Measurements from ENCODE around the gene KRTAP1-5.
"Not testable (repeated sequence)": the region's sequence is repeated elsewhere in the genome, so short reads cannot be mapped to it uniquely, and the experiment has no call there.

The KRTAP1-5 gene

DNA sequence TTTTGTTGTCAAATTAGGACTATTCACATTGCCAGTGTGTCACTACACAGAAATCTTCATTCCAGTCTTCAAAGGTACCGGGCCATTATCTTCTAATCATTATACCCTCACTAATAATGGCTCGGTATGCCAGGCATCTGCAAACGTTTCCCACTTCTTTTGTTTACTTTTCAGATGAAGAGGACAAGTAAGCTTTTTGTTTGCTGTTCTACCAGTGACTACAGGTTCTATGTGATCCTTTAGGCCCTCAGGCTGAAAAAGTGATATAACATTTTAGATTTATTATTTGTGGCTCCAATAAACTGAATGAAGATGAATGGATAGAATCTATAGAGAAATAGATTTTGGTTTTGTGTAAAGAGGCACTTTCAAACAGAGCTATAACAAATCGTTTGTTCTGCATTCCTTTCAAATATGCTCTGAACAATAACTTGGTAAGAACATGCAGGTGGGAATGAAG, 17.7 kb downstream of the KRTAP1-5 start:
- no peaks in the 10 kb centered on the region for H3K4me1 ChIP-seq

DNA sequence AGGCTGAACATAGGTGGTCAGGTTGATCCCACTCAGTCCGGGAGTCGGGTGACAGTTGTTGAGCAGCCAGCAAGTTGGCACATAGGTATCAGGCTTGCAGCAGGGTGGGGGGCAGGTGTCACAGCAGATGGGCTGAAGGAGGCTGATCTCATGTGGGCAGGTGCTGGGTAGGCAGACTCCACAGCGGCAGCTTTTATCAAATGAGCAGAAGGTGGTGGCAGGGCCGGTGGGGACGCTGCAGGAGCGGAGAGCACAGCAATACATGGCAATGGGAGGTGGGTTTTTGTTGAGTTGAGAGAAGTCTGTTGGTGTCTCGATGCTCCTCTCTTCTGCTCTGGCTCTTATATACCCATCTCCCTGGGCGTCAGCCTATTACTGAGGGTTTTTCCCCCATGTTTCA, 18.2 kb downstream of the KRTAP1-5 start, which contains the start of gene KRTAP3-1:
TSS of gene KRTAP3-1 (minus strand) at position 318 of the 400 bp plus-strand sequence. CDS start at position 264, 54 bp downstream.
- Histone ChIP-seq H3K4me1 (no peaks in the 10 kb centered on the region), H3K4me3 (no peak within 1 kb of the TSS), H3K9me3 (no peaks in the 10 kb centered on the region), H3K4me2 (no peak within 1 kb of the TSS), H3K27ac (no peak within 1 kb of the TSS), H3K27me3 (no peaks in the 10 kb centered on the region), H3K36me3 (no peaks in the 10 kb centered on the region), H4K20me1 (no peaks in the 10 kb centered on the region), H3K9ac (no peak within 1 kb of the TSS)
- no peak for TF ChIP-seq Cebpa-rat (IDR thresholded peaks at IDR 0.05)

More for the DNA sequence above, 17.7 kb downstream of the KRTAP1-5 start:
- Histone ChIP-seq H3K36me3 (no peaks in the 10 kb centered on the region), H3K9ac (no peak overlapping the region), H3K9me3 (no peaks in the 10 kb centered on the region), H3K27me3 (no peaks in the 10 kb centered on the region), H4K20me1 (no peaks in the 10 kb centered on the region), H3K4me3 (no peak overlapping the region), H3K4me2 (no peak overlapping the region), H3K27ac (no peak overlapping the region)
- no peak for TF ChIP-seq Cebpa-rat (IDR thresholded peaks at IDR 0.05)

DNA sequence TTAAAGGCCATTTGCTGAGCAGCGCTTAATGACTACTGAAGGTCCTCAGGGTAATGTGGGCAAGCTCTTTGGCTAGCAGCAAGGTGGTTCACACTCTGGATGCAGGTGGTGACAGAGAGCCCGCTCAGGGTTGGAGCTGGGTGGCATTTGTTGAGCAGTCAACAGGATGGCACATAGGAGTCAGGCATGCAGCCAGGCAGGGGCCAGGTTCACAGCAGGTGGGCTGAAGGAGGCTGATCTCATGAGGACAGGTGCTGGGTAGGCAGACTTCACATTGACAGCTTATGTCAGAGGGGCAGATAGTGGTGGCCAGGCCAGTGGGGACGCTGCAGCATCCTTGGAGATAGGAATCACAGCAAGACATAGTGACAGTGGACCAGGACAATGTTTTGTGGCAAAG, 22.6 kb downstream of the KRTAP1-5 start:
- no peak for TF ChIP-seq Cebpa-rat (IDR thresholded peaks at IDR 0.05)
- no peaks in the 10 kb centered on the region for H3K4me1 ChIP-seq
- H3K4me2 ChIP-seq: no peak overlapping the region
- no peak overlapping the region for H3K9ac ChIP-seq
- no peaks in the 10 kb centered on the region for H3K36me3 ChIP-seq
- H3K9me3 ChIP-seq: no peaks in the 10 kb centered on the region
- H3K4me3 ChIP-seq: no peak overlapping the region
- H4K20me1 ChIP-seq: no peaks in the 10 kb centered on the region
- no peaks in the 10 kb centered on the region for H3K27me3 ChIP-seq
- no peak overlapping the region for H3K27ac ChIP-seq

DNA sequence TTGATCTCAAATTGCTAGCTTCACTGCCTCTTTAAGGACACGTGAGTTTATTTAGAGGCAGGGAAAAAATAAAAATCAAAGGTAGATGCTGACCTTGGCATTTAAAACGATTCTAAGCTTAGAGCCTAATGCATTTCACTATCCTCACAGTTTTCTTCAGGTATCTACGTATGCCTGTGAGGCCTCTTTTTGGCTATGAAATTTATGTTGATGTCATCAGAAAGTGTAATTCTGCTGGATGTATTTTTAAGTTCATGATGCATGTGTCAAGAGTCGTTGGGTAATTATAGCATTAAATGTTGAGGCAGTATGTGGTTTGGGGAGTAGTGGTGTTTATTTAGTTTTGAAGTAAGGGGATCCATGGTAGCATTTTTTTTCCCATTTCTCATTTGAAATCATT, 23.1 kb downstream of the KRTAP1-5 start:
- no peak overlapping the region for H3K9ac ChIP-seq
- TF ChIP-seq Cebpa-rat (IDR thresholded peaks at IDR 0.05): no peak
- H4K20me1 ChIP-seq: no peaks in the 10 kb centered on the region
- no peaks in the 10 kb centered on the region for H3K36me3 ChIP-seq
- no peaks in the 10 kb centered on the region for H3K27me3 ChIP-seq
- no peaks in the 10 kb centered on the region for H3K4me1 ChIP-seq
- H3K9me3 ChIP-seq: no peaks in the 10 kb centered on the region
- H3K4me3 ChIP-seq: no peak overlapping the region
- H3K27ac ChIP-seq: no peak overlapping the region
- H3K4me2 ChIP-seq: no peak overlapping the region

DNA sequence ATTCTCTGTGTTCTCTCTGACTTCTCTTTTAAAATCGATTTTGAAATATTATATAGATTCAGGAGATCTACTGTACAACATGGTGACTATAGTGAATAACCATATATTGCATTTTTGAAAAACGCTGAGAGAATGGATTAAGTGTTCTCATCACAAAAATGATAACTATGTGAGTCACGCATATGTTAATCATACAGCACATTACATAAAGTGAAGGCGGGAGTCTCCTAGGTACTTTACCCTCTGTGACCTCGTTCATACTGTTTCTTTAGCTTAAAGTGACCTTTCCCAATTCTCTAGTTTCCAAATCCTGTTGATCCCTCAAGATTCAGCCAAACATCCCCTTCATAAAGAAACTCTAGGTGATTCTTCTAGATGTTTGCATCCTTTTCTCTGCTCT, 24.2 kb downstream of the KRTAP1-5 start:
- no peak overlapping the region for H3K4me2 ChIP-seq
- no peak overlapping the region for H3K4me3 ChIP-seq
- H3K4me1 ChIP-seq: no peaks in the 10 kb centered on the region
- no peaks in the 10 kb centered on the region for H4K20me1 ChIP-seq
- H3K27me3 ChIP-seq: no peaks in the 10 kb centered on the region
- H3K9me3 ChIP-seq: no peaks in the 10 kb centered on the region
- no peak overlapping the region for H3K9ac ChIP-seq
- no peak overlapping the region for H3K27ac ChIP-seq
- H3K36me3 ChIP-seq: no peaks in the 10 kb centered on the region
- no peak for TF ChIP-seq Cebpa-rat (IDR thresholded peaks at IDR 0.05)

DNA sequence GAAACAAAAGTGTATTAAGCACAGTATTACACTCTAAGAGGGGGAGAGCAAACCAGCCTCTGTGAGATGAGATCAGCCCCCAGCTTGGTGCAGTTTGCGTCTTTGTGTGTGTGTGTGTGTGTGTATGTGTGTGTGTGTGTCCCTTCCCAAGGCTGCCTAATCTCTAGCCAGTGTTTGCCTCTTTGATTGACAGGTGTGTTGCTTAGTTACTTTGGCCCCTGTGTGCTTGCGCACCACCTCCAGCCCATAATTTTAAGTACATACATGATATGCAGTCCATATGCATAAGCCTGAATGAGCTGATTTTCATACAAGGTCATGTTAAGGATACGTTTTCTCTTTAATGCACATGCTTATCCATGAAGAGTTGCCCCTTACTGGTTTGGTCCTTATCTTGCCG, 25.2 kb downstream of the KRTAP1-5 start:
- Histone ChIP-seq H3K27ac (no peak overlapping the region), H3K4me2 (no peak overlapping the region)

DNA sequence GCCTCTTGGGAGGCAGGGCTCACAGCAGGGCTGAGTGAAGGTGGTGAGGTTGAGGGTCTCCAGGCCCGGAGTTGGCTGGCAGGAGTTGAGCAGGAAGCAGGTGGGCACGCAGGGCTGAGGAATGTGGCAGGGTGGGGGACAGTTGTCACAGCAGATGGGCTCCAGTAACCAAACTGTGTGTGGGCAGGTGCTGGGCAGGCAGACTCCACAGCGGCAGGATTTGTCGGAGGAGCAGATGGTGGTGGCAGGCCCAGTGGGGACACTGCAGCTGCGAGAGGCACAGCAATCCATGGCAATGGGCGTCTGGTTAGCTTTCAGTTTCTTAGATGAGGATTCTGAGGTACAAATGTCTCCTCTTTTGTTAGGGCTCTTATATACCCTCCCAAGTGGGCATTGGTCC, 27.4 kb downstream of the KRTAP1-5 start, which contains the start of gene KRTAP3-2:
TSS of gene KRTAP3-2 (minus strand) at position 344 of the 400 bp plus-strand sequence. CDS start at position 291, 53 bp downstream.
- not testable (repeated sequence) for H3K4me2 ChIP-seq, H3K36me3 ChIP-seq, H3K4me1 ChIP-seq, H3K27ac ChIP-seq, H3K27me3 ChIP-seq, H3K9ac ChIP-seq, H3K9me3 ChIP-seq, H4K20me1 ChIP-seq, H3K4me3 ChIP-seq

More for the DNA sequence above, 25.2 kb downstream of the KRTAP1-5 start:
- no peaks in the 10 kb centered on the region for H3K4me1 ChIP-seq
- no peak overlapping the region for H3K9ac ChIP-seq
- no peaks in the 10 kb centered on the region for H3K36me3 ChIP-seq
- no peaks in the 10 kb centered on the region for H4K20me1 ChIP-seq
- no peaks in the 10 kb centered on the region for H3K27me3 ChIP-seq
- no peaks in the 10 kb centered on the region for H3K9me3 ChIP-seq
- H3K4me3 ChIP-seq: no peak overlapping the region
- TF ChIP-seq Cebpa-rat (IDR thresholded peaks at IDR 0.05): no peak

DNA sequence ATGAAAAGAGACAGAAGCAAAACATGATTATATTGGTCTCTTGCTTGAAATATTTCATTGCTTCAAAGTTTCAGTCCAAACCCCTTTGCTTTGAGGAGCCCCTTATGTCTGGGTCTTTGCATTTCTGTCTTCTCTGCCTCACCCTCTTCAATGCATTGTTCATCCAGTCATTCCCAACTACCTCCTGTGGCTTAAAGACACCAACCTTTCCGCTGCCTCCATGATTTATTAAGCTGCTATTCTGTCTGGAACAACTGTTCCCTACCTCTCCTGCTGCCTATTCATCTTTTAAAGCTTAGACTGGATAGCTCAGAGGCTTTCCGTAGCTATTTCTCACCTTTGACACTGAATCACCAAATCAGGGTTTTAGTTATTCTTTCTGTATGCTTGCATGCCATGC, 29.6 kb downstream of the KRTAP1-5 start:
- no peak overlapping the region for H3K27ac ChIP-seq
- no peaks in the 10 kb centered on the region for H3K9me3 ChIP-seq
- H3K4me1 ChIP-seq: no peaks in the 10 kb centered on the region
- H3K9ac ChIP-seq: no peak overlapping the region
- H3K4me2 ChIP-seq: no peak overlapping the region
- H3K4me3 ChIP-seq: no peak overlapping the region
- TF ChIP-seq Cebpa-rat (IDR thresholded peaks at IDR 0.05): no peak
- H4K20me1 ChIP-seq: no peaks in the 10 kb centered on the region
- no peaks in the 10 kb centered on the region for H3K27me3 ChIP-seq
- H3K36me3 ChIP-seq: no peaks in the 10 kb centered on the region

DNA sequence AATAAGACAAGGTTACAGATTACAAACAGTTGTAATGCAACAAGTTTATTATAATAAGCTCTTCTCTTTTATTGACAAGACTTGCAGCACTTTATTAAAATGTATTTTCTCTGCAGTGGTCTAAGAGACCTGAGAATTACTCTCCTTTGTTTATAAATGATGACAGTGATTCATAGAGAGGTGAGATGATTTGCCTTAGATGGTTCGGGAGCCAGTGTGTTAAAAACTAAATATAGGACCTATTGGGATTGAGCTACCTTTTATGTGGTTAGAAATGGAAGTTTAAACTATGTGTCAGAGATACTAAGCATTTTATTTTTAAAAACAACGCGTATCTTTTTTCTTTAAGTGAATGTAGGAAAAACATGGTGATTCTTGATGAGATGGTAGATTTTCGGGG, 30.2 kb downstream of the KRTAP1-5 start:
- H3K9ac ChIP-seq: no peak overlapping the region
- no peaks in the 10 kb centered on the region for H3K27me3 ChIP-seq
- H3K4me1 ChIP-seq: no peaks in the 10 kb centered on the region
- H3K36me3 ChIP-seq: no peaks in the 10 kb centered on the region
- no peaks in the 10 kb centered on the region for H3K9me3 ChIP-seq
- H3K4me3 ChIP-seq: no peak overlapping the region
- no peak overlapping the region for H3K4me2 ChIP-seq
- TF ChIP-seq Cebpa-rat (IDR thresholded peaks at IDR 0.05): no peak
- H4K20me1 ChIP-seq: no peaks in the 10 kb centered on the region
- H3K27ac ChIP-seq: no peak overlapping the region

DNA sequence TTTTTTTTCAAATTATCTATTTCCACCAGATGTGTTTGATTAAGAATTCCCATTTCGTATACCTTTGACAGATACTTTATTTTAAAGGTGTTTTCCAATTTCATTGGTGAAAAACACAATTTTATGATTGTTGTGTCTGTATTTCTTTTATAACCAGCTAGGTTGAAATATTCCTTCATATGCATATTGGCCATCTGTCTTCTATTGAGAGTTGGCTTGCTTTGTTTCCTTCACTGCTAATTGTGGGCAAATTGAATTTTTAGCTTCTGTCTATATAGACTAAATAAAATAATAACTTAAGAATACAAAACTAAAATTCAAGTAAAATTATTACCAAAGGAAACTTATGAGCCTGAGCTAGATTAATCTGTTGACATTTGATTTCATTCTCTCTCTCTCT, 31.9 kb downstream of the KRTAP1-5 start:
- Histone ChIP-seq H3K9ac (no peak overlapping the region), H3K4me1 (no peaks in the 10 kb centered on the region), H3K27ac (no peak overlapping the region), H3K4me2 (no peak overlapping the region), H4K20me1 (no peaks in the 10 kb centered on the region), H3K27me3 (no peaks in the 10 kb centered on the region), H3K9me3 (no peaks in the 10 kb centered on the region), H3K36me3 (no peaks in the 10 kb centered on the region), H3K4me3 (no peak overlapping the region)
- no peak for TF ChIP-seq Cebpa-rat (IDR thresholded peaks at IDR 0.05)

DNA sequence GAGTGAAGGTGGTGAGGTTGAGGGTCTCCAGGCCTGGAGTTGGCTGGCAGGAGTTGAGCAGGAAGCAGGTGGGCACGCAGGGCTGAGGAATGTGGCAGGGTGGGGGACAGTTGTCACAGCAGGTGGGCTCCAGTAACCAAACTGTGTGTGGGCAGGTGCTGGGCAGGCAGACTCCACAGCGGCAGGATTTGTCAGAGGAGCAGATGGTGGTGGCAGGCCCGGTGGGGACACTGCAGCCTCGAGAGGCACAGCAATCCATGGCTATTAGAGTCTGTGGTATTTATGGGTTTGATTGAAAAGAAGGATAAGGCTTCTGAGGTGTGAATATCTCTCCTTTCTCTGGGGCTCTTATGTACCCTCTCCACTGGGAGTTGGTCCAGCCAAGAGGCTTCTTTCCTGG, 33.2 kb downstream of the KRTAP1-5 start, which contains the start of gene KRTAP3-3:
TSS of gene KRTAP3-3 (minus strand) at position 326 of the 400 bp plus-strand sequence. CDS start at position 259, 67 bp downstream.
- TF ChIP-seq Cebpa-rat (IDR thresholded peaks at IDR 0.05): no peak
- Histone ChIP-seq H3K9ac (no peak within 1 kb of the TSS), H3K4me1 (no peaks in the 10 kb centered on the region), H3K27me3 (no peaks in the 10 kb centered on the region), H4K20me1 (no peaks in the 10 kb centered on the region), H3K4me2 (no peak within 1 kb of the TSS), H3K27ac (no peak within 1 kb of the TSS), H3K9me3 (no peaks in the 10 kb centered on the region), H3K4me3 (no peak within 1 kb of the TSS), H3K36me3 (no peaks in the 10 kb centered on the region)
